Stimulated activated CD8-positive, alpha-beta memory T cell treated with anti-CD3 and anti-CD28 coated beads, Interleukin-4, amount 100 ng/mL, for 4 hours (primary cell): ENCODE results near the gene ZNF552.

Experiments
- DNase-seq, 2 donors: peaks; one replicate each; pipeline ENCODE4 v3.0.0-alpha.2; 2020; ENCODE audit warnings: low read depth in 2 of 2, low spot score in 1 of 2

ZNF552 gene

DNA sequence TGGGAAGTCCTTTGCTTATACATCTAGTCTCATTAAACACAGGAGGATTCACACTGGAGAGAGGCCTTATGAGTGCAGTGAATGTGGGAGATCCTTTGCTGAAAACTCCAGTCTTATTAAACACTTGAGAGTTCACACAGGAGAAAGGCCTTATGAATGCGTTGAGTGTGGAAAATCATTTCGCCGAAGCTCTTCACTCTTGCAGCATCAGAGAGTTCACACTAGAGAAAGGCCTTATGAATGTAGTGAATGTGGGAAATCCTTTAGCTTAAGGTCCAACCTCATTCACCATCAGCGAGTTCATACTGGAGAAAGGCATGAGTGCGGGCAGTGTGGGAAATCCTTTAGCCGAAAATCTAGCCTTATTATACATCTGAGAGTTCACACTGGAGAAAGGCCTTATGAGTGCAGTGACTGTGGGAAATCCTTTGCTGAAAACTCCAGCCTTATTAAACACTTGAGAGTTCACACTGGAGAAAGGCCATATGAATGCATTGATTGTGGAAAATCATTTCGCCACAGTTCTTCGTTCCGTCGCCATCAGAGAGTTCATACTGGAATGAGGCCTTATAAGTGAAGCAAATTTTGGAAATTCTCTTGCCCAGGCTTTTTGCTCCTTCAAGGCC is 35.4 kb downstream of the ZNF552 start:
- no peak for DNase-seq

DNA sequence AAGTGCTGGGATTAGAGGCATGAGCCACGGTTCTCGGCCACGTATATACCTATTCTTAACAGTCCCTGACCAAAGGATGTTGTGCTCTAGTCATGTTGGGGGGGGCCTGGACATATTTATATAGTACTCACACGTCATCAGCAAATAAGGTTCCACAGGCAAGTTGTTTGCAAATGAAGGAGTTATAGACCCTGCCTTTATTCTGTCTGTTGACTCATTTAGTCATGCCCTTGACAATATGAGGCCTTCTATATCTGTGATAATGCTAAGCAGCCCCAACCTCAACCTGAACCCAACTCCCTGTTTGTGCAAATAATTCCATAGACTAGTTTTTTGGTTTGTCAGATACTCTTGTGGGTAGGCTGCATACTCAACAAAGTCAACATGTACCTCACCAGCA is 36.4 kb downstream of the ZNF552 start:
- no peak for DNase-seq

DNA sequence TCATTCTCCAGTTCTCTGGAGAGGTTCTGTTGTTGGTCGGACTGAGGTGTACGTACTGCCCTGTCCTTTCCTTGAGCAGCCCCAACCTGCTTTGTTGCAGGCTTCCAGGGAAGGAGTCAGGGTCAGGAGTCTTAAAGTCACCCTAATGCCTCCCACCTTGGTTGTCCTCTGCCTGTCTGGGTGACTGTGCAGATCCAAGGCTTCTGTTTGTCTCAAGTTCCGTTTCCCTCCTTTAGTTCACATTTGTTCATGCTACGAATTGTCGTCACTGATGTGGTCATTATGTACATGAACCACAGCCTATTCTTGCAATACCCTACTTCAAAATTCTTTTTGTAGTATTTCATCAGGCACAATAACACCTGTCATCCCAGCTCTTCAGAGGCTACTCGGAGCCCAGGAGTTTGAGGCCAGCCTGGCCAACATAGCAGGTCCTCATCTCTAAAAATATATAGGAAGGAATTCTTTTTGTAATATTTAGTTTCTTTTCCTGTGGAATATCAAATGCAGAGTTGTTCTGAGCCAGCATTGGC is 37.9 kb downstream of the ZNF552 start:
- DNase-seq = no peak

DNA sequence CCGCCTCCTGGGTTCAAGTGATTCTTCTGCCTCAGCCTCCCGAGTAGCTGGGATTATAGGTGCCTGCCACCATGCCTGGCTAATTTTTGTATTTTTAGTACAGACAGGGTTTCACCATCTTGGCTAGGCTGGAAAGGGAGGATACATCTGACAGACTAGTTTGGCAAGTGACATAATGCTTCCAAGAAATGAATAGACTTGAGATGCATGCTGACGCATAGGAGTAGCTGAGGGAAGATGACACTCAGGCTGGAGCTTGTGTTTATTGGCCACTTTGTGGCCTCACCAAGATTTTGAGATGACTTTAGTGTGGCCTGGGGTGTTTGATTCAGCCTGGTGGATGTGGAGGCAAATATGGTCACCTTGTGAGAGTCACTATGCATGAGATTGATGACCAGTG is 41.2 kb downstream of the ZNF552 start:
- no peak for DNase-seq

DNA sequence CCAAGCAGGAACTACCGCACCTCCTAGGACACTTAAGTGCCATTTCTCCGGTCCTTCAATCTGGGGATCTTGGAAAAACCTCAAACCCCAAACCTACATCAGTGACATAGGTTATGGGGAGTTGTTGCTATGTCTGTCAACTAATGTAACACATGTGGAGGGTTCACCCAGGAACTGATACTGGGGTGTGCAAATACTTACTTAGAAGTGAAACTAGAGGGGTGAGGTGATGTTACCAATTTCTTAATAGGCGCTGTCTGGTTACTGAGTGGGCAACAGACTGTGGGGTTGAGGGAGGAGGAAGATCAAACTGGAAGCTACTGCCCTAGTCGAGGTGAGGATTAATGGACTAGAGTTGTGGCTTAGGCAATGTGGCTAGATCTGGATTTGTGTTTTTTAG is 43.3 kb downstream of the ZNF552 start:
- no peak for DNase-seq

DNA sequence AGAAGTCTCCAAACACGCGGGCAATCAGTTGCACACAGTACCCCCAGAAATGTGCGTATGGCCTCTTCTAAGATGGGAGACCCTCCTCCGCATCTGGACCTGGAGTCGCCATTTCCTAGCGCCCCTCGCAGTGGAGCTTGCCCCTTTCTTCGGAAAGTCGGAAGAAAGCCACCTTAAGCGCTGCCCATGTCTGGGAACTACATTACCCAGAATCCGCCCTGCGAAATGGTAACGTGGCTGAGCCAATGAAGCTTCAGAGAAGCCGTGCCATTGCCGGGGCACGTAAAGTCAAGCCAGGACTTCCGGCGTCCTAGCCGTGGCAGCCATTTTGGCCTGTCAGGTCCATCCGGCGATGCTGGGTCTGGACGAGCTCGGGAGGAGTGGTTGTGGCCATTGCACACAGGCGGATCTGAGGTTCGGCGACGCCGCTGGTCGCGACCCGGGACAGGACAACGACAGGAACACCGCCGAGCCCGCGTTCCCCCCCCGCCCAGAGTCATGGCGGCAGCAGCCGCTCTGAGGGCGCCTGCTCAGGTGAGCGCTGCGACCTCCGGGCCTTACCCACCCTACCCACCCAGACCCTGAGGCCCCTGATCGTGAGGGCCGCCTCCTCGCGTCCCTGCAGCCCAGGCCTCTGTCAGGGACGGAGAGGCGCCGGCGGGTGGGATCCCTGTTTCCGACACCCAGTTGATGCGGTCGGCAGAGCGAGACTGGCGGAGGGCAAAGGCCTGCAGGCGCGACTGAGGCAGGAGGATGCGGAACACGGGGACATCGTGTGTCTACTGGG is 45.2 kb downstream of the ZNF552 start, which contains the start of gene ZNF586:
ZNF586 (plus strand) TSS at position 332 of the 787 bp plus-strand sequence; CDS start at position 499, 167 bp downstream.
- DNase-seq = peak; percentile 67 to 69

DNA sequence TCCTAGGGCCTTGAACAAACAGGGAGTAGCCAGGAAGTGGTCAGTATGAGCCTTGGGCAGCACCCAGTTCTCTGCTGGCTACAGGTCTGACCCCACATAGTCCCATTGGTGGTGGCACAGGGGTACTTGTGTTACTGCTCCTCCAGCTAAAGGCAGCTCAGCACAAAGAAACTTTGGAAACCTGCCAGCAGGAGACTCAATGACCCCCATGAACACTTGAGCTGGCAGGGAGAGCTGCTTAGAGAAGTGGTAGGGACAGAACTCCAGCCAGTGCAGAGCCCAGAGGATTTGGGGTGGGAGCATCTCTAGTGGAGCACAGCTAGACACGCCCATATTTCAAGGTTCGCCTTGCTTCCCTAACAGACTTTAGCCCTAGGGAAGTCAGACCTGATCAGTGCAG is 55.6 kb downstream of the ZNF552 start:
- DNase-seq = no peak

DNA sequence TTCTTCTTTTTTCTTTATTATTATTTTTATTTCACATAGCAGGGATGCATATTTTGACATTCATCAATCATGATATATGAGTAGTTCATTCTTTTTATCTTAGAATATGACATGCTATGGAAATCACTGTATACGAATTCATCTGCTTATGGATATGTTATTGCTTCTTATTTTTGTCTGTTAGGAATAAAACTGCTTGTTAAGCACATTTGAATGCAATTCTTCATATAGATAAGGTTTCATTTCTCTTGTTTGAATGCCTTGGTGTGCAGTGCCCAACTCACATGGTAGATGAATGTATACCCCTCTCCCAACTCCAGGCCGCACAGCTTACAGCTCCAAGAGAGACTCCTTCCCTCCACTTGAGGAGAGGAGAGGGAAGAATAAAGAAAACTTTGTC is 56.8 kb downstream of the ZNF552 start:
- no peak for DNase-seq
